Left kidney (tissue), 2 donors: ENCODE data around the gene EDN2. TPM values are rescaled to one million over a fixed set of nuclear protein-coding genes. Genes with fewer than 3 reads are reported as not detected.

Experiments
- DNase-seq: peaks from one replicate; pipeline ENCODE4 v3.0.0-alpha.2; 2013
- polyA plus RNA-seq: library from polyadenylated mRNA; unstranded; fragments of 120-200 nt; gene quantifications from one replicate; pipeline ENCODE4 v1.2.1, GENCODE V29; 2013; ENCODE audit not compliant: insufficient read length

EDN2 gene
- polyA plus RNA-seq, 1 donor, result 2.1 TPM

DNA sequence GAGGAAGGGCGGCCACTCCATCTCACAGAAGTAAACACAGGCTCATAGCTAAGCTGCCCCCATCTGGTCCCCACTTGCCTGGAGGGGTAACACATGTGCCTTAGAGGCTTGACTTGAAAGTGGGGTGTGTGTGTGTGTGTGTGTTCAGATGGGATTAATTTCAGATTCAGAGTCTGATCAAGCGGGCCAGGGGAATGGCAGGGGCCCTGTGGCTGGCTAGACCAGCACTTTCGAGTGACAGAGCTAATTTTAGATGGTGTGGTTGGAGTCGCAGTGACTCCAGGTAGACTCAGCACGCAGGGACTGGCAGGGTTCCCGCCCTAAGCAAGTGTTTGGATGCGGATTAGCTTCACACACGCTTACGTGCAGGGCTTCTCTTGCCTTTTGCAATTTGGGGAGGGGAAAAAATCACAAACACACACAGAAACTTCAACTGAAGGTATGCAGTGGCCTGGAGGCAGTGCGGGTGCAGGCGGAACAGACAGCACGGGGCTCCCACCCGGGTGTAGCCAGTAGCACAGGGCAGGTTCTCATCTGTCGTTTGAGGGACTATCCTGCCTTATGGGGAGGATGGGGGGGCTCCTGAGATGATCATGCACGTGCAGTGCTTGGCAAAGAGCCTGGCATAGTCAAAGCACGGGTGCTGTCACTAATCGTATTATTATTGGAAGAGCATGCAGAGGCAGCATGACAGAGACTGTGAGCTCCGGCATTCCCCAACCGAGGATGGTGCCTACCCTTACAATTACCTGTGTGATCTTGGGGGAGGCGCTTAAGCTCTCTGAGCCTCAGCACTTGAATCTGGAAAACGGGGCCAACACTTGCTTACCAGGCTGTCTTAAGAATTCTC lies 1.3 kb downstream of the EDN2 start:
- DNase-seq, result no peak

GRCh38 chr1:41482001-41482765 lies 2.3 kb downstream of the EDN2 start:
- DNase-seq, result no peak

- no peak for DNase-seq
Observed at GRCh38 chr1:41481109-41481775, 3.2 kb downstream of the EDN2 start.

DNA sequence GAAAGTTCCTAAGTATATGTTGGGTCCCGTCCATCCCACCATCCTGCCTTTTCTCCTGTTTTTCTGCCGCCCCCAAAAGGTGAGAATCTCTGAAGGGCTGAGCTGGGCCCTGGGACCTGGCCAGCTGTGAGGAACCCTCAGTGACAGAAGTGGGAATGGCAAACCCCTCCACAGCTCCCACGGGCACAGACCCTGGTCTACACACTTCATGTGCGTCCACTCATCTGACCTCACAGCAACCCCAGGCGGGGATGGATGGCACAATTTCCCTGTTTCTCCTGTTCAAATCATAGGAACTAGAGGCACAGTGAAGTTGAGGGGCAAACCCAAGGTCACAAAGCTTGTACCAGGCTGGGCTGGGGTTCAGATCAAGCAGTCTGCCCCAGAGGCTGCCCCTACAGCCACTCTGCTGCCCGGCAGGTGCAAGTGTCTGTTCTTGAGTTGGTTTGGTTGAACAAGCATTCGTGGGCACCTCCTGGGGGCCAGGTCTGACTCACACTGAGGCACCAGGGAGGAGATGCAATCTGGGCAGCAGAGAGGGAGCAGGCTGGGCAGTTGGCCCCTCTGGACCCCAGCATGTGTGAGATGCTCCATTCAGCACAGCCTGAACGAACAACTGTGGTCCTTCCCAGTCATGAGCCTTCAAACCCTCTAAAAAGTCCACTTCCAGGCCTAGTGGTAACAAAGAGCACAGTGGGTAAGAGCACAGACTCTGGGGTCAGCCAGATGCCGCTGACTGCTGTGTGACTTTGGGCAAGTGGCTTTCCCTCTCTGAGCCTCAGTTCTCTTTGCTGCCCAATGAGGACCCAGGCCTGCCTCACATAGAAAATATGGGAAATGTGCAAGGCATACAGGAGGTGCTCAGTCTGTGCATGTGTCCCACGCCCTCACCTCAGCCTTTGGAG lies 4.0 kb downstream of the EDN2 start:
- DNase-seq, result no peak

DNA sequence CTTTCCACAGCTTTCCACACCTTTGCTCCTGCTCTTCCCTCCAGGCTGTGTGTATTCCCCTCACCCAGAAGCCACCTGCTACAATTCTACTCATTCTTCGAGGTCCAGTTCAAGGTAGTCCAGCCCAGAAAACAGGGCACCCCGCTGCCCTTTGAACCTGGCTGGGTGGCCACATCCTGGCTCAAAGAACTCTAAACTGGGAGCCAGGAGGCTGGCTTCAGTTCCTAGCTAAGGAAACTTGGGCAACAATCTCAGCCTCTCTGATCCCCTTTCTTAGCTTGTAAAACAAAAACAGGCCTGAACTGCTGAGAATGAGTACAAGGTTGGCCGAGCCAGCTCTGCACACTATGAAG lies 4.7 kb downstream of the EDN2 start:
- no peak for DNase-seq

GRCh38 chr1:41479000-41479807 lies 5.3 kb downstream of the EDN2 start:
- no peak for DNase-seq

DNA sequence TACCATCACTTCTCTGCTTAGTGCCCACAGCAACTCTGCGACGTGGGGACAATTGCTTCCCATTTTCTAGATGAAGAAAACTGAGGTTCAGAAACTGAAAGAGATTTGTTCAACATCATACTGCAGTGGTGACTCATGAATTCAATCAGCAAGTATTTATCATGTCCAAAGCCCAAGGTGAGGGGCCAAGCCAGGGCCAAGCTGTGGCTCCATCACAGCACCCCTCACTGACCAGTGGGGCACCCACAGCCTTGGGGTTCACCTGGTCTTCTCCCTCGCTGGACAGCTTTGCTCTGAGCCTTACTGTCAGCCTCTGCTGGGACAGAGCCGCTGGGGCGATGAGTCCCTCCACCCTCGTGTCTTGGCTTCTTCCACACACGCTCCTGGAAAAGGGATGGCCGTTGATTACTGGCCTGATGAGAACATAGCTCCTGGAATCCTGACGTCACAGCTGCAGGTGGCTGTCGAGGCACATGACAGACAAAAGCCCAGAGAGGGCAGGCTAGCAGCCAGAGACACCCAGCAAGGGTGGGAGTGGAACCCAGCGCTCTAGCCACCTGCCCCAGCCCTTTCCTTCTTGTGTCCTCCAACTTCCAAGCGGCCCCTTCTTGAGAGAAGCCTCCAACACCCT lies 6.2 kb downstream of the EDN2 start:
- DNase-seq, result no peak

DNA sequence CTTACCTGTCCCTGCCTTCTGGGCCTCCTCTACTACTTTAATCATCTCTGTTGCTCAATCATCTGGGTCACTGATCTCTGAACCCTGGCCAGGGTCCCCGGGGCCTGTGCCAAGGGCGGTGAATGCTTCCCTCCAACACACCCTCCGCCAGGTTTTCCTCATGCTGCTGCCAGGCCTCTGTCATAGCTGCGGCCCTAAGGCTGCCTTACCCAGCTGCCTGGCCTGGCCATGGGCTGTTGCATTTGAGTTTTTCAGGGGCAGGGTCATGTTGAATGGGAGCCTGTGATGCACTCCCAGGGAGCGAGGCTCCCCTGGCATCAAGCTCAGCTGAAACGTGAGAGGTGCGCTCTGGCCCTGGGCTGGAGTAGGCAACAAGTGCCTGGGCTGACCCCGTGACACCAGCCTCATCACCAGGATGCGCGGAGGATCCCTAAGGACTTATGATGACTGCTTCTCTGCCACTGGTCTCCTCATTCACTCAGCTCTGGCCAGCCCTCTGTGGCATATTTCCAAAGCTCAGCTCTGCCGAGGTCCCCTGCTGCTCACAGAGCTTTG lies 7.6 kb downstream of the EDN2 start:
- DNase-seq, result no peak

DNA sequence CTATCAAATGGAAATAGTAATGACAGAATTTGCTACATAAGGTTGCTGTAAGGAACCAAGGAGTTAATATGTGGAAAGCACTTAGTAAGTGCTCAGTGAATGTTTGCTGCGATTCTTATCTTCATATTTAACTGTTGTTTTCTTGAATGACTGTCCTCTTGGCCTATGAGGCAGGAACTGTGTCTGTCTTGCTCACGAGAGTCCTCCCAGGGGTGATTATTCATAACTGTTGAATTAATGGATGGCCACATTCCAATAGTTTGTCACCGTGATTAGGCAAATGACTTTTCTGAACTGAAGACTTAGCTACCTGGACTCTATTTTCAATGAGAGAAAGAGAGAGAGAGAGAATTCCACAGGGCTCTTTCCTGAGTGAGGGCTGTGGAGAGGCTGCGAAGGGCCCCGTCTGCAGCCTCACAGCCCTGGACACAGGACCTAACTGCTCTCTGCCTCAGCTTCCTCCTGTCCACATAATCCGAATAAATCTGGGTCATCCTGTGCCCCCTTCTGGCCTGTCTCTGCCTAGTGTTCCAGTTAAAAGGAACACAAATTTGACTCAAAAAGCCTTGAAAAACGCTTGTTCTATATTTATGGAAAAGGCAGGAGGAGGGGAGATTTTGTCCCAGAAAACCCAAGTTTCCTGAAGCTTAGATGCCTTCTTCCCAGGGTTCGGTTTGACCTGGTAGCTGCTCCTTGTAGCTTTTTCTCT lies 8.5 kb downstream of the EDN2 start:
- DNase-seq, result no peak

- DNase-seq, result no peak
Observed at GRCh38 chr1:41475346-41475745, 9.1 kb downstream of the EDN2 start.

DNA sequence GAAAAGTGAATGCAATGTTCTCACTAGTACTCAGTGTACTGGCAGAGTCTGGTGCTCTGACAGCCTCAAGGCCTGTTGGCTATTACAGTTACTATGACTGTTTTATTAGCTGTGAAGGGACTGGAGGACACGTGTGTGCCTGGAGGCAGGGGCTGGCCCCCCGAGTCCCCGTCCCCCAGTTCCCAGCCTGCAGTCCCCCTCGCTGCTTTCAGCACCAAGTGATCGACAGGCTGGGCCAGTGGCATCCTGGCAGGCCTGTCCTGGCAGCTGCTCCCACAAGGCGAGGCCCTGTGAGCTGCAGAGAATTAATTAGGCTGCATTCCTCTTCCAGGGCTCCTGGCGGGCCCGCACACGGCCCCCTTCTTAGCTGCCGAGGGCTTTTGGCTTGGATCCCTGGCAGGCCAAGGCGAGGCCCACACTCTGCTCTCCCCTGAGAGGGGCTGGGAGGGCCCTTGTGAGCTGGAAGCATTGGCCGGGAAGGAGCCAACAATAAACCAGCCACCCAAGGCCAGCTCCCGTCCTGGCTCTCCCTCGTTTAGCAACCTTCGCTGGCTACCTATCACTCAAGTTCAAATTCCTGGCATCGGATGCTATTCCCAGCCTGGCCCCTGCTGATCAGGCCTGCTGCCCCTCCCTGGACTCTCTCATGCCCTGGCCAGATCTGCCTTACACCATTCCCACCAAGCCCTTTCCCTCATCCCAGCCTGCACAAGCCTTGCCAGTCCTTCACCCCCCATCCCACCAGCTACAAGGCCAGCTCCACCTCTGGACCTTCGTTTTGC lies 9.8 kb downstream of the EDN2 start:
- no peak for DNase-seq

DNA sequence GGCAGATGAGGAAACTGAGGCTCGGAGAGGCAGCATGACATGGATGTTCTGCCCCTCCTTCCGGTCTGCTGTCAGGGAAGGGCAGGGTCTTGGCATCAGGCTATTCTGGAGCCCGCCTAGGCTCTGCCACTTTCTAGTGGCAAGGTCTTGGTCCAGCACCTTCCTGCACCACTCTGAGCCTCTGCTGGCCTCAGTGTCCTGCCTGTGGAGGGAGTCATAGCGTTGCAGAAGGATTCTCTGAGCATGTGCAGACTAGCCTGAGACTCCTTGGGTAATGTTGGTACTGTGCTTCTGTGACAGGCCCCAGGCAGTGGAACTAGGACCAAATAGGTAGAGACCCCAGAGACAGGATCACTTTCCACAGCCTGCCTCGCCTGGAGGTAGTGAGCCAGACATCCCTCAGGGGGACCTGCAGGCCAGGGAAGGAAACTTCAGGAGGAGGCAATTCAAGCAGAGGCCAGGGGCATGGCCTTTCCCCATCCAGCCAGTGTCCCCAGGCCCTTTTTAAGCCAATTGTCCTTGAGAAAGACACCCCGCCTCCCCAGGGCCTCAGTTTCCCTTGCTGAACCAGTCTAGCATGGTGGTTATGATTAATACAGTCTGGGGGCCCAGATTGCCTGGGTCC lies 10.6 kb downstream of the EDN2 start:
- no peak for DNase-seq

GRCh38 chr1:41471658-41472057 lies 12.8 kb downstream of the EDN2 start:
- no peak for DNase-seq

- no peak for DNase-seq
Observed at GRCh38 chr1:41469706-41470105, 14.8 kb downstream of the EDN2 start.

- no peak for DNase-seq
Observed at GRCh38 chr1:41468122-41468762, 16.2 kb downstream of the EDN2 start.

DNA sequence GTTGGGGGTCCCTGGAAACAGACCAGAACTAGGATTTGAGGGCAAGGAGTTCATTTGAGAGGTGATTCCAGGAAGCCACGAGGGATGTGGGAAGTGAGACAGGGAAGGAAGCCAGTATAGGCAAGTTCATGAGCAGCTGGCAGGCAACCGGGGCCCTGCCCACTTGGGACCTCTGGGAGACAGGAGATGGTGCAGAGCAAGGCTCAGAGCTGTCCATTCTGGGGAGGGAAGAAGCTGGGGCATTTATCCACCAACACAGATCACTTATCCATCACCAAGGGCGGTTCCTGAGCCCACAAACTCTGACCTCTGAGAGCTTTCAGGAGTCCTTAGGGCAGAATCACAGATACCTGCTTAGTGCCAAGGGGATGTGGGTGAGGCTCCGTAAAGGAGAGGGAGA lies 16.8 kb downstream of the EDN2 start:
- DNase-seq, result no peak

- DNase-seq, result no peak
Observed at GRCh38 chr1:41466146-41466545, 18.3 kb downstream of the EDN2 start.

DNA sequence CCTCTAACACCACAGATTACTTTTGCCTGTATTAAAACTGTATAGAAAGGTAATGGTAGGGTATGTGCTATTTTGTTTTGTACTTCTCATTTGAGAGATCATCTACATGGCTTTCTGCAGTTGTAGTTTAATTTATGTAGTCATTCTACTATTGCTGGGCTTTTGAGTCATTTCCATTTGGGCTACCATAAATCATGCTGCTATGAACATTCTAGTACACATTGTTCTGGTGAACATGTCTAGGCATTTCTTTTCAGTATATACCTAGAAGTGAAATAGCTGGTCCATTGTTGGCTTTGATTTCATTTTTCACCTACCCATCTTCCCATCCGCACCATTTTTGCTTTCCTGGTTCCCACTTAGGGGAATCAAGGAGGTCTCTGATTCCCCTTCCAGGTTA lies 18.7 kb downstream of the EDN2 start:
- no peak for DNase-seq
